Measurements from ENCODE around the gene ADAMTS15. TPM values are rescaled to one million over a fixed set of nuclear protein-coding genes. Genes with fewer than 3 reads are reported as not detected.
A peak's percentile ranks its signal among the peaks of the same experiment; 100 is the strongest.

Gene ADAMTS15
- total RNA-seq, 1 experiment from 2014 or later, result not detected

DNA sequence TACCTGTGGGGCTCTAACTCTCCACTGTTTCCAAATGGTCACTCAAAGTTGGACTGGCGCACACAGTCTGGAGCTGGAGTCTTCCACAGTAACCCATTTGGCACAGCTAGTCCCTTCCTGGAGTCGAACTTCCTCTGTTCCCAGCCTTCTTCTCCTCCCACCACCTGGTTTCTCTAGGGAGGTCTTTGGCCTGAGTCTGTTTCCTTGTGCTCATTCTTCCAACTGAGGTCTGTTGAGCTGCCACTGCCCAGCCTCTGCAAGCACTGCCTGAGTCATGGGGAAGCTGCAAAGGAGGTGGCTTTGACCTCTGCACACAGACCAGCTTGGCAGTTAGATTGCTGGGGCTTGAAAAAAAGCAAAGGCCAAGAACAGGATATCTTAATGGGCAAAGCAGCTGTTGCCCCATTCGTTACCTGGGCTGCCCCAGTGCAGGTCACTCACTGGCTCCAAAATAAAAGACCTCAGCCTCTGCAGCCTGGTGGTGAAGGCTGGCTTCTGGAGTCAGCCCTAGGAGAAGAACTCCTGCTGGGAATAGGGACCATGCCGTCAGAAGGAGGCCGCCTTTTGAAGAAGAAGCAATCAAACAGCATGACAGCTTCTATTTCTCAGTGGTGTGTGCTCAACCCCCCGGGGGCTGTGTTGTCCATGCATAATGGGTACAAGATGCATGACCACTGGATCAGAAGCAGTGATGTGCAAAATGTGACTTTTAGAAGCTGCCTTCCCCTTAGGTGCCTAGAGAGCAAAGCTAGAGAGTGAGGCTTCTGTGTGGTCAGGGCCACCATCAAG, 3.0 kb downstream of the ADAMTS15 start:
- DNase-seq (ENCODE audit: low spot score), result no peak
- in situ Hi-C loops (cut with HindIII; ENCODE audit: low sequenced_read_pairs), result no loop called here

DNA sequence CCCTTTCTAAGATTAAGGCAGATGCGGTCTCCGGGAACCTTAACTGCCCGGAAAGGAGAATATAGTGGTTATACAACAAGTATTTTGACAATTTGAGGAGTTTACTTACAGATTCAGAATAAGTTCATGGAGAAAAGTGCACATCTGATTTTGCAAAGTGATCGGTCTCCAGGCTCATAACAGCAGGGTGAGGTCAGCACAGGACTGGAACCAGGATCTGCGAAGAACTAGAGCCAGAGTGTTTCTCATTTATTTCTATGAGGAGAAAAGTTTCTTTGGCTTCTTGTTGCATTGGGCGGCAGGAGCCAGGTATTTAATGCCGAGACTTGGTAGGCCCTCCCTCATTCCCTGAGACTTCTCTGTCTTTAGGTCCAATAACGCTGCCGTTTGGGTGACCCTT, 3.7 kb downstream of the ADAMTS15 start:
- in situ Hi-C loops (cut with HindIII; ENCODE audit: low sequenced_read_pairs), result no loop called here
- DNase-seq (ENCODE audit: low spot score), result no peak

DNA sequence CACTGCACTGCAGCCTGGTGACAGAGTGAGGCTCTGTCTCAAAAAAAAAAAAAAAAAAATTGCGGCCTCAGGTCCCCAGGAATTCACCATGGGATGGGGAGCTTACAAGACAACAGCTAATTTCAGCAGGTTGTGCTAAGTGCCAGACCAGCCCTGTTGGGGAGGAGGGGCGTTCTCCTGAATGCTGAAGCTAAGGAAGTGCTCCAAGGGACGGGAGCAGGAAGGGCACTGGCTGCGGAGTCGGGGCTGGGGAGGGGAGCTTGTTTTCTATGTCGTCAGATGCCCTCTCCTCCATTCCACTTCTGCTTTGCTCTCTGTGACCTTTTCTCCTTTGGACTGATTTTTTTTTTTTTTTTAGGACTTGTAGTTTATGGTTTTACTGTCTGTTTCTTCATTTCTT, 4.5 kb downstream of the ADAMTS15 start:
- DNase-seq (ENCODE audit: low spot score), result no peak
- in situ Hi-C loops (cut with HindIII; ENCODE audit: low sequenced_read_pairs), result no loop called here

DNA sequence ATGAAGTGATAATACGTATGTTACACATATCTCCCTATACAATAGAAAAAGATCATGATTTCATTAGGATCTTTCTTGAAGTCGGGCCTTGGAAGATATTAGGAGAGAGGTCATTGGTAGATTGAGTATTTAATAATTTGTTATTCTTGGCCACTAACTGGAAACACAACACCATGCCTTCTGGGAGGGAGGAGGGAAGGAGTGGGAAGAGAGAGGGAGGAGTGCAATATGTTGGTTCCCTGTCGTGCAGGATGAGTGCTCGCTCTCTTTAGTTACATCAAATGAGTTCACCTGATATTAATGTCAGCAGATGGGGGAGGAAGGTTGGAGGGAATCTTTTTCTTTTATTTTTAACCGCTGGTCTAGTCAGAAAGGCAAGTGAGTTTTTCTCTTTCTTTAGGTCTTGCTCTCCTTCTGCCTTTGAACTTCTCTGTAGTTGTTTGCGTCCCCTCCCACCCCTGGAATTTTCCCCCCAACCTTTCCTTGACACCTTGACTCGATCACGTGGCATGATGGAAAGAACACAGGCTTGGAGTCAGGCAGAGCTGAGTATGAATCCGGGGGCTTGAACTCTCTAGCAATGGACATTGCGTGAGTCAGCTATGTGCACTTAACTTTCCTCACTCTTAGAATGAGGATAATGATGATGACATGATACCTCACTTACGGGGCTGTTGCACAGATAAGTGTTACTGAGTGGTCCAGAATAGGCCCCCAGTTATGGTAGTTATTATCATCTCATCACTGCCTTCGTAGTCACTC, 6.2 kb downstream of the ADAMTS15 start:
- in situ Hi-C loops (cut with HindIII; ENCODE audit: low sequenced_read_pairs), result no loop called here
- DNase-seq (ENCODE audit: low spot score), result no peak

DNA sequence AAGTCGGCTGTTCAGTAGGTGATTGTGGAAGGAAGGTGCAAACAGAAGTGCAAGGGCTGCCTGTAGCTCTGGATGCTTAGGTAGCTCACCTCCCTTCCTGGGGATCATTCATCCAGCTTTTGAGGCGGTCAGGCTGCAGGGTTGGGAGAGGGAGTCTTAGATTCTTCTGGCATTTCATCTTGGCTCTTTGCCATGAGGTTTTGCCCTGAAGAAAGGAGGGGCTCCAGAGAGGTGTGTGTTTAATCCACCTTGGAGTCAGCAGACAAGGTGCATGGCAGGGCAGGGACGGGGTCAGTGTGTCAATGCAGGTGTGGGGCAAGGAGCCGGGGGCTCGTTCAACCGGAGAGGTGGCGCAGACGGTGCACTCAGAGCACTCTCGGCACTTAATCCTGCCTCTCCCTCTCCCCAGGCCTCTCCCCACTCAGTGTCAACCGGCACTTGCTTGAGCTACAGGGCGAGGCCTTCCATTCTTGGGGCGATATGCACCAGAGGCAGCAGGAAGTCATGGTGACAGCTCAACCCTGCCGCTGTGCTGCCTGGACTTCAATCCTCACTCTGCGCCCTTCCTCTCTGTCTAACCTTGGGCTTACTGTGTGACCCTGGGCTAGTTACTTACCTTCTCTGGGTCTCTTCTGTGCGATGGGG, 7.2 kb downstream of the ADAMTS15 start:
- in situ Hi-C loops (cut with HindIII; ENCODE audit: low sequenced_read_pairs), result no loop called here
- DNase-seq (ENCODE audit: low spot score), result no peak

DNA sequence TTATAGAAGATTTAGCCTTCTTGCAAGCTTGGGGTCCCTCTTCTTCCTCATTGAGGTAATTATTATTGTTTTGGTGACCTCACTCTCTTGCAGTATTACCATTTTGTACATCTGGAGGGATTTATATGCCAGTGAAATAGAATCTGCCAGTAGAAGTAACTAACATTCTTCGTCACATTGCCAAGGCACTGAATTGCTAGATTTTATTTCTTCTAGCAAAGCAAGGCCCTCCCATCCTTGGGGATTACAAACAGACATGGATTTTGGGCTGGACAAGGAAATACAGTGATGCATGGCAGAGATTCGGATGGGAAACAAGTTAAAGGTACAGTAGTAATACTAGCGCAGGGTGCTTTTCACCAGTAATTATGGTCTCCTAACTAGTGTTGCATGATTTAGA, 7.8 kb downstream of the ADAMTS15 start:
- DNase-seq (ENCODE audit: low spot score), result no peak
- in situ Hi-C loops (cut with HindIII; ENCODE audit: low sequenced_read_pairs), result no loop called here

DNA sequence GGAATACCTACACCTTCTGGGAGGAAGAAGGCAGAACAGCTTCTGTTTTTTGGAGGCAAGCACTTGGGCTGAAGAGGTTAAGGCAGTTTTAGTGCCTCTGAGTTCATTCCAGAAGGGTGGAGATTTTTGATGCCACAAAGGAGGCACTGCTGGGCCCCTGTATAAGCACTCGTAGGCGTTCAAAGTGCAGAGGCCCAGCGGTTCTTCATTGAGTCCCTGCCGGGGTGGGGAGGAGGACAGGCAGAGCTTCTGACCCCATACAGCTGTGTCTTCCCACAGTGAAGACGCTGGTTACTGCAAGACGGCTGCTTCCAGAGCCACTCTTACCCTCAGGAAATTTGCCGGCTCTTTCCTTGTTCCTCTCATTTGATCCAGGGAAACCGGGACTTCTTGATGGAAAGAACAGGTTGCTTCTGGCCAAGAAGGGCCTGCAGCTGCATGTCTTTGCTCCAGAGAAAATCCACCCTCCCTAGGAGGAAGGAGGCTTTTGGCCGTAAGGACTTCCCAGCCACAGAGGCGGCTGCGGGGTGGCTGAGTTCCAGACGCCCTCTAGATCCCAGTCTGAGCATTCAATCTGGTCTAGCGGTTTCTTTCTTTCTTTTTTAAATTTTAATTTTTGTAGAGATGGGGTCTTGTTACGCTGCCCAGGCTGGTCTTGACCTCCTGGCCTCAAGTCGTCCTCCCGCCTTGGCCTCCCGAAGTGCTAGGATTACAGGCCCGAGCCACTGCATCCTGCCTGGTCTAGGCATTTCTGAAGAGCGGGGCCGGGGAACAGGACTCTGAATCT, 9.4 kb downstream of the ADAMTS15 start:
- no peak for DNase-seq (ENCODE audit: low spot score)
- in situ Hi-C loops (cut with HindIII; ENCODE audit: low sequenced_read_pairs), result no loop called here

DNA sequence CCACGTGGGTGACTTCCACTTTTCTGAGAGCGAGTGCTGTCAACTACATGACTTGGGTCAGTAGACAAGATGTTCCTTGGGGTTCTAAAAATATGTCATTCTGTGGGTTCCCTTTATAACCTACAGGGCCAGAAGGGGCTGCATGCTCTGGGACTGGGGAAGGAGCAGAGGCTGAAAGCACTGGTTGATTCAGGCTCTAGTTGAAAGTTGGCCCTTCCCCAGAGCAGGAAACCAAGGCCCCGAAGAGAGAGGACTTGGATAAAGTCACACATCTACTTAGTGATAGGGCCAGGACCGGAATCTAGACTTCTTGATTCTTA, 9.9 kb downstream of the ADAMTS15 start:
- DNase-seq (ENCODE audit: low spot score), result no peak
- in situ Hi-C loops (cut with HindIII; ENCODE audit: low sequenced_read_pairs), result no loop called here

DNA sequence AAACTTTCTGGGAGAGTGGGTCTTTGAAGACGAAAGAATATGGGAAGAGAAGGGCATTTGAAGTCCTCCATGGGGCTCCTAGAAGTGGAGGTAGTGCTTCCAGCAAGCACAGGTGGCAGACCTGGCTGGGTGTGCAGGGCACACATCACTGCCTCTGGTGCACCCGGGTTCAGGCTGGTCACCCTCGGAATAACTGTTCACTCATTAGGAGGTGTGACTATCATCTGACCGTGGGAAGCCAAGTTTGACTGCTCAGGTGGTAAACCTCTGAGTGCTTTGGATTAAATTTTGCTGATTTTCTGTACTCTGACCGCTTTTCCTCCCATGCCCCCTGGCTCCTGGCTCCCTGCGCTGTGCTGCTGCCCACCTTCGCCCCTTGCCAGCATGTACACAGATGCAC, 11.1 kb downstream of the ADAMTS15 start:
- DNase-seq (ENCODE audit: low spot score), result no peak
- in situ Hi-C loops (cut with HindIII; ENCODE audit: low sequenced_read_pairs), result no loop called here

DNA sequence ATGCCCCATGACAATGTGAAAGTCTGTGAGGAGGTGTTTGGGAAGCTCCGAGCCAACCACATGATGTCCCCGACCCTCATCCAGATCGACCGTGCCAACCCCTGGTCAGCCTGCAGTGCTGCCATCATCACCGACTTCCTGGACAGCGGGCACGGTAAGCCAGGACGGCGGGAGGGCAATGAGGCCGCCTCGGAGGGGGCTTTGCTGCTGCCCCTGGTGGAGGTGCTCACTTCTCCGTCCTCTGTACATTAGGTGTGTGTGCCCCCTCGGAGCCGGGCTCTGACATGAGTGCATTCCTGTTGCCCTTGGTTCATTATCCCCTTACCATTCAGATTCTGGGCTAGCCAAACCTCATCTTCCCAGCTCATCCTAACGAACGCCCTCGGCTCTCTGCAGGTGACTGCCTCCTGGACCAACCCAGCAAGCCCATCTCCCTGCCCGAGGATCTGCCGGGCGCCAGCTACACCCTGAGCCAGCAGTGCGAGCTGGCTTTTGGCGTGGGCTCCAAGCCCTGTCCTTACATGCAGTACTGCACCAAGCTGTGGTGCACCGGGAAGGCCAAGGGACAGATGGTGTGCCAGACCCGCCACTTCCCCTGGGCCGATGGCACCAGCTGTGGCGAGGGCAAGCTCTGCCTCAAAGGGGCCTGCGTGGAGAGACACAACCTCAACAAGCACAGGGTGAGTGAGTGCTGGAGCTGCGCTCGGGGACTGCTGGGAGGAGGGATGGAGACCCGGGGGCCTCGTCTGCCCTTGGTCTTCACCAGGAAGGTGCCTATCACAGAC, 13.8 kb downstream of the ADAMTS15 start:
- peak; percentile 19 for DNase-seq (ENCODE audit: low spot score)
- in situ Hi-C loops (cut with HindIII; ENCODE audit: low sequenced_read_pairs), result no loop called here

DNA sequence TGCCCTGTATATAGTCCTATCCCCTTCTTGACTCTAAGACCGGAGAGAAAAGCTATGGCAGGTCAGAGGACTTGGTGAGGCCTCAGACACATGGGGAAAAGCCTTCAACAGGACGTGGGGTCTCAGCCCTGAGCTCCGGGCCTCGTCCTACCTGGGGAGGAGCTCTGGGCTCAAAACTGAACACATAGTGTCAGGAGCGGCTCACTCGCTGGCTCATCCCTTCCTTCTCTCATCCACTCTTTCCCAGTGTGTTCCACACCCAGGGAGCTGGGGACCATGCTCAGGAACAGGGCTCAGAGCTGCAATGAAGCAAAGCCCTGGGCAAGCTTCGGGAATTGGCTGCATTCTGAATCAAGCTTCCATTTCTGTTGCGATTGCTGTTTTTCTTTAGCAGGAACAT, 14.5 kb downstream of the ADAMTS15 start:
- in situ Hi-C loops (cut with HindIII; ENCODE audit: low sequenced_read_pairs), result no loop called here
- no peak for DNase-seq (ENCODE audit: low spot score)

DNA sequence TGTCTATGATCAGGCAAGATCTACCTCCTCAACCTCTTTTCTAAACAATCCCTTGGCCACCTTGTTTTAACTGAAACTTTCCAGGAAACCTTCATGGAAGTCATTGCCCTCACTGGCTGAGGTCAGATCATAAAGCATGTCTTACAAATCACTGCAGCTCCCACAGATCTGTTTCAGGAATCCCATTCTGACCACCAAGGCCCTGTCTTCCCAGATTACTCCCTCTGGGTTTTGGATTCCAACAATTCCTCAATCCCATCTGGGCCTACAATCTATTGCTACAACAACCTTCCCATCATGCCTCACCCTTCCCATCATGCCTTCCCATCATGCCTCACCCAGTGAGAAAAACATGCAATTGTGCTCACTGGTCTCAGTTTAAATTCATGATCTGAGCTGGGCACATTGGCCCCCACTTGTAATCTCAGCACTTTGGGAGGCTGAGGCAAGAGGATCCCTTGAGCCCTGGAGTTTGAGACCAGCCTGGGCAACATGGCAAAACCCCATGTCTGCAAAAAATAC, 15.9 kb downstream of the ADAMTS15 start:
- no peak for DNase-seq (ENCODE audit: low spot score)
- in situ Hi-C loops (cut with HindIII; ENCODE audit: low sequenced_read_pairs), result no loop called here

DNA sequence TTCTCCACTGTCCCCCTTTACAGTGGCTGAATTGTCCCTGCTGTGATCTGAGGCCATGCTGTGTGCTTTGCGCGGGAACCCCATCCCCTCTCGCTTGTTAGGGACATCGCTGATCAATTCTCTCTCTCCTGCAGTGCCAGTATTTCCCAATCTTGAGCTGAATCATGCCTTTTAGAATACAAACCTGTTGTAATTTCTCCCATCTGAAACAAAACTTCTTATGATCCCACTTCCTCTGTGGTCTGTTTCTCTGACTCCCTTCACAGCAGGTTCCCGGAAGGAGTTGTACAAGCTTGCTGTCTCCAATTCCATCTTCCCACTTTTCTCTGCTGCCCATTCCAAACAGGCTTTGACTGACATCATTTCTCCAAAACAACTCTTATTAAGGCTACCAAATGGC, 16.8 kb downstream of the ADAMTS15 start:
- in situ Hi-C loops (cut with HindIII; ENCODE audit: low sequenced_read_pairs), result no loop called here
- no peak for DNase-seq (ENCODE audit: low spot score)

DNA sequence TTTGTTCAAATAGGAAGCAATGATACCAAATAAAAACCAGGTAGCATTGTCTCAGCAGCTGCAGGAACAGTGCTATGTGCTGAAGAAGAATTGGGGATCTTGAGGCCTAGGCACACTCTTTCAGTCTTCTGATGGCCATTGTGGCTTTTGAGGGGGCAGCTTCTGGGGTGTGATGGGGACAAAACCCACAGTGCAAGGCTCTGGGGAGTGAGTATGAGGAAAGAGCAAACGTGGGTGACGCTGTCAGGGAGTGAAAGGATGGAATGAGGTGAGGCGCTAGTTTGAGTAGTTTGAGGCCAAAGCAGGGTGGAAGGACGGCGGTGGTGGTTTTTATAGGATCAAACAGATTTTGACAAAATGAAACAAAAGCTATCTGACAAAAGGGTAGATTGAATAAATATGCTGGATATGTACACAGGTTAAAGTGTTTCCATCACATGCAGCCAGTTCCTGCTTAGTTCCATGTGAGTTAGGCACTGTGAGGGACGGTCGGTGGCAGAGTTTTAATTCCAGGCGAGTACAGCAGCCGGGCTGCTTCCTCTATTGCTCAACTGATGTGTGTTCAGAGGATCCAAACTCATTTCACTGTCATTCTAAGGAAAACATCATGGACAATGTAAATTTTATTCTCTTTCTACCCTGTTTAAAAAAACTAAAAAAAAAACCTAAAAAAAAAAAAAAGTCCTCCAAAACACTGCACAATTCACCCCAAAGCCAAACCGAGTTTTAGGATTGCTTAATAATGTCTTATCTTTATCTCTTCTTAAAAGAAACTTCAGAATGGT, 18.9 kb downstream of the ADAMTS15 start:
- in situ Hi-C loops (cut with HindIII; ENCODE audit: low sequenced_read_pairs), result no loop called here
- no peak for DNase-seq (ENCODE audit: low spot score)

DNA sequence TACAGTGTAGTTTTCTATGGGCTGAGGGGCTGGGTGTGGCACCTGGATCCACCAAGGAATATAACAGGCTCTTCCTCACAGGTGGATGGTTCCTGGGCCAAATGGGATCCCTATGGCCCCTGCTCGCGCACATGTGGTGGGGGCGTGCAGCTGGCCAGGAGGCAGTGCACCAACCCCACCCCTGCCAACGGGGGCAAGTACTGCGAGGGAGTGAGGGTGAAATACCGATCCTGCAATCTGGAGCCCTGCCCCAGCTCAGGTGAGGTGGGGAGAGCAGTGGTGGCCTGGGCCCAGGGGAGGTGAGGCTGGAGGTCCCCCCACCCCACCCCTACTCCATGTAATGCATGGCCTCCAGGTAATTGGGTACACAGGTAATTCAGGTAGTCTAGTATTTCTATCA, 20.7 kb downstream of the ADAMTS15 start:
- no peak for DNase-seq (ENCODE audit: low spot score)
- in situ Hi-C loops (cut with HindIII; ENCODE audit: low sequenced_read_pairs), result no loop called here

DNA sequence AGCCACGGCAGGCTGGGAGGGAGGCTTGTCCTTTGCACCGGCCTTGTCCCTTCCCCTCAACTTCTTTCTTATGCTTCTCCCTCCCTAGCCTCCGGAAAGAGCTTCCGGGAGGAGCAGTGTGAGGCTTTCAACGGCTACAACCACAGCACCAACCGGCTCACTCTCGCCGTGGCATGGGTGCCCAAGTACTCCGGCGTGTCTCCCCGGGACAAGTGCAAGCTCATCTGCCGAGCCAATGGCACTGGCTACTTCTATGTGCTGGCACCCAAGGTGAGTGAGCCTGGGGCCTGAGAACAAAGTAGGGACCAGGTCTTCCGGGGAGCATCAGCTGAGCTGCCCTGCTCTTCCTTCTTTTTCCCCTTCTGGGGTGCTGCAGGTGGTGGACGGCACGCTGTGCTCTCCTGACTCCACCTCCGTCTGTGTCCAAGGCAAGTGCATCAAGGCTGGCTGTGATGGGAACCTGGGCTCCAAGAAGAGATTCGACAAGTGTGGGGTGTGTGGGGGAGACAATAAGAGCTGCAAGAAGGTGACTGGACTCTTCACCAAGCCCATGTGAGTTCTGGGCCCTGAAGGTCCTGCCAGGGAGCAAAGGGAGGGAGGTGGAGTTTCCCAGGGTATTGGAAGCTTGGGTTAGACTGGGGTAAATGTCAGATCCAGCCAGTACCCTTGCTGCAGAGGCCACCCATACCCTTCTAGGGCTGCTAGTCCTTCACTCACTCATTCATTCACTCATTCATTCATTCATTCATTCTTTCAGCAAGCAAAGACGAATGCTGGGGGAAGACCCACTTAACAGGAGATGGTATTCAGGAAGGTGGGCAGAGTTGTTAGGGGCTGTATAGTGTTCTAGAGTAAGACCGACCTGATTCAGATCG, 22.6 kb downstream of the ADAMTS15 start:
- in situ Hi-C loops (cut with HindIII; ENCODE audit: low sequenced_read_pairs), result no loop called here
- DNase-seq (ENCODE audit: low spot score), result no peak

DNA sequence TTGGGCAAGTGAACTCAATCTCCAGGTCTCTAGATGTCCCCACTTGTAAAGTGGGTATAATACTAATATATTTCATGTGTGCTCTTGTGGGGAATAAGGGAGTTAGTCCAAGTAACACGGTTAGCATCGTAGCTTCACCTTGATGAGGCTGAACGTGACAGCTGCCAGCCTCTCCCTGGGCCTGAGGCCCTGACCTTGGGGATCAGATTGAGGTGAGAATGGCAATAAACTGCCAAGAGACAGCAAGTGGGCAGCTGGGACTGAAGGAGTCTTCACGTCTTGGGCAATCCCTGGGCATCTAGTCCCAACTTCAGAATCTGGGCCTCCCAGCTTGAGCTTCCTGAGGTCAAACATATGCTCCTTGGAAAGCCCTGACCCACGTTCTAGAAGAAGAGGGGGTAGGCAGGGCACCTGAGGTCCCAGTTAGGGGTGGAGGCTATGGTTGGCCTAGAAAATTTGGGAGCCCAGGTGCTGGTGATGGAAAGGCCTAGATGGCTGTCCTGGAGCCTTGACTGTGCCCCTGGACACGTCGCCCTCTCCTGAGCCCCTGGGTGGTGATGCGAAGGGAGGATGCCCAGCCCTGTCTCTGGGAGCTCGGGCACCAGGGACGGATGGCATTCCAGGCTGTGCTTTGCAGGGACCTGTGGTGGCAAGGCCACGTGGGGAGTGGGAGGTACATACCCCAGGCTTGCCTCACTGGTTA, 23.4 kb downstream of the ADAMTS15 start:
- in situ Hi-C loops (cut with HindIII; ENCODE audit: low sequenced_read_pairs), result no loop called here
- no peak for DNase-seq (ENCODE audit: low spot score)

All from G401 (cell line).